ENCODE results near the gene SENP6. TPM values are rescaled to one million over a fixed set of nuclear protein-coding genes. Genes with fewer than 3 reads are reported as not detected.

The SENP6 gene
- total and polyA plus RNA-seq, 9 of the 15 experiments (the other 6 are each of a cell fraction or from before 2014, with no cell fraction given), result 11.1 to 79.4 (median 46.8) TPM

GRCh38 chr6:75621846-75622245, 20.2 kb downstream of the SENP6 start (continued):
- TF ChIP-seq ZNF512 (tag; IDR thresholded peaks at IDR 0.05) (no peak), CBFA2T3 (IDR thresholded peaks at IDR 0.05) (peak; percentile 70), PBX2 (CRISPR knock-in tag; IDR thresholded peaks at IDR 0.05; ENCODE audit: low read depth) (no peak), PBX2 (tag; conservative IDR thresholded peaks at IDR 0.05; ENCODE audit: low read depth) (peak; percentile 23; the same call in 1 of the 2 replicates), ARID1B (IDR thresholded peaks at IDR 0.05) (peak; percentile 59)

- peaks cover 8% of the 10 kb centered on the region; the same call in 1 of the 2 replicates for H4K20me1 ChIP-seq (replicated peaks; ENCODE audit: control insufficient read depth, insufficient read depth, low read length)
- 100% methylated on average over 1 of the region's 1 CpG for WGBS (ENCODE audit: insufficient coverage, low coverage, missing lambda C conversion rate)
- in situ Hi-C loops (cut with MboI) (no loop called here), intact Hi-C loops (cut with micrococcal nuclease) (no loop called here)
- no TSS peak for BruUV-seq (replicated peaks)
- no peak overlapping the region for H3K9ac ChIP-seq (ENCODE audit: insufficient read depth in 1 of 2, low read depth in 2 of 2, low read length in 2 of 2)
- no peak overlapping the region for H3K4me2 ChIP-seq (ENCODE audit: insufficient read depth, low read length)
- FAIRE-seq (no peak), DNase-seq (ENCODE audit: extremely low read depth in 1 of 4, low spot score in 3 of 4) (no peak), ATAC-seq (no peak)
- H3K4me3 ChIP-seq, result no peak overlapping the region
- CTCF ChIA-PET (ENCODE audit: low intra/inter-chr PET ratio), result no interaction called here
- POLR2A ChIA-PET, result interaction anchor here (1.3 to 4.0 kb wide), 3 partner anchors 9 to 22 kb away, joined by 3 to 31 read pairs (median 4); partner anchors contain the start of gene SENP6
- peaks cover 74% of the 10 kb centered on the region for H3K79me2 ChIP-seq (ENCODE audit: control insufficient read depth, insufficient read depth, low read length)
- H3K9me3 ChIP-seq (replicated peaks; ENCODE audit: control insufficient read depth, insufficient read depth, low read depth, low read length), result no peaks in the 10 kb centered on the region
- peaks cover 37% of the 10 kb centered on the region for H3K36me3 ChIP-seq (ENCODE audit: control insufficient read depth, insufficient read depth, low read length)
- no peak overlapping the region for H3K27ac ChIP-seq (ENCODE audit: extremely low read depth, low read depth, low read length)
- H2AFZ ChIP-seq (ENCODE audit: low read depth, low read length), result no peak overlapping the region
- peaks cover 0 to 10% of the 10 kb centered on the region in 2 experiments; a peak in 4 of 5 replicates for H3K4me1 ChIP-seq (replicated peaks in 1 of 2; ENCODE audit: control insufficient read depth in 2 of 2, insufficient read depth in 2 of 2, low read length in 2 of 2)
- no peaks in the 10 kb centered on the region for H3K27me3 ChIP-seq (ENCODE audit: control insufficient read depth in 2 of 2, insufficient read depth in 2 of 2, low read length in 2 of 2)
- H3K9me1 ChIP-seq (ENCODE audit: control insufficient read depth, insufficient read depth, low read length), result peaks cover 4% of the 10 kb centered on the region
- TF ChIP-seq ZNF184 (CRISPR knock-in tag; IDR thresholded peaks at IDR 0.05), result no peak
- TF ChIP-seq KHSRP (IDR thresholded peaks at IDR 0.05), result no peak
- TF ChIP-seq CBFA2T3 (IDR thresholded peaks at IDR 0.05), result no peak
- TF ChIP-seq ZNF695 (CRISPR knock-in tag; IDR thresholded peaks at IDR 0.05), result no peak
- TF ChIP-seq PHF8 (IDR thresholded peaks at IDR 0.05; ENCODE audit: borderline replicate concordance, low read length), result no peak
- no peak for TF ChIP-seq GTF2A2 (tag; IDR thresholded peaks at IDR 0.05)
- TF ChIP-seq ZBTB8A (IDR thresholded peaks at IDR 0.05; ENCODE audit: partially characterized antibody), result no peak
- TF ChIP-seq GABPA (tag; conservative IDR thresholded peaks at IDR 0.05; ENCODE audit: low read depth), result no peak
- no peak for TF ChIP-seq PCBP2 (IDR thresholded peaks at IDR 0.05; ENCODE audit: low read depth, low read length, poor library complexity, severe bottlenecking)
- no peak for TF ChIP-seq ZNF282 (CRISPR knock-in tag; IDR thresholded peaks at IDR 0.05)
- TF ChIP-seq KDM4B (IDR thresholded peaks at IDR 0.05; ENCODE audit: borderline replicate concordance in 2 of 2, low read depth in 1 of 2), result no peak
- TF ChIP-seq MXI1 (IDR thresholded peaks at IDR 0.05; ENCODE audit: low read depth, low read length), result no peak
- TF ChIP-seq DIDO1 (tag; IDR thresholded peaks at IDR 0.05; ENCODE audit: low read depth), result no peak
These were observed 21.8 kb downstream of the SENP6 start for GRCh38 chr6:75623491-75623890.

Measured in K562 (cell line).